GM21381 (cell line): Measurements from ENCODE around the gene COLQ.
"Not testable (repeated sequence)": the region's sequence is repeated elsewhere in the genome, so short reads cannot be mapped to it uniquely, and the experiment has no call there.

Source experiments
- ATAC-seq: cut with Tn5 transposase; IDR thresholded peaks from one replicate; pipeline ENCODE4 v1.9.1; 2021; ENCODE audit warnings: mild to moderate bottlenecking, moderate library complexity; ENCODE audit not compliant: unreplicated experiment

The COLQ gene

DNA sequence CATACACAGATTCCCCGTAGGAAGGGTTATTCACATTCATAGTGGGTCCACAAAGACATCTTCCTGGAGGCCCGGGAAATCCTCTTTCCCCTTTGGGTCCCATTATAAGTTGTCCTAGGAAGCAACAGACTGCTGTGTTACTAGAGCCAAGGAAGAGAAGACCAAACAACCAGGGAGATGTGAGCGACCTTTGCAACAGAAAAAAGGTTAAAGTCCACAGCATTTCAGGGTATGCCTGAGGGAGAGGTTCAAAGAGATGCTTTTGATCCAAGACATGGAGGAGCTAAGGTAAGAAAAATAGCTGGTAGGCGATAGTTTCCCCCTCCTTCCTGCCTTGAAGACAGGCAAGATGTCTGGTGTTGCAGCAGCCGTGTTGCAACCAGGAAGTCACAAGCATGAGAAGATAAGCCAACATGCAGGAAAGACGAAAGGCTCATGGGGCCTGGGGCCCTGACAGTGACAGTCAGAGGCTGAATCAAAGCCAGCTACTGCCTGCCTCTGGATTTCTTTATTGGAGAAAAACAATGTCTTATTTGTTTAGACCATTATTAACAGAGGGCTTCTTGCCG lies 63.2 kb downstream of the COLQ start:
- no peak for ATAC-seq

DNA sequence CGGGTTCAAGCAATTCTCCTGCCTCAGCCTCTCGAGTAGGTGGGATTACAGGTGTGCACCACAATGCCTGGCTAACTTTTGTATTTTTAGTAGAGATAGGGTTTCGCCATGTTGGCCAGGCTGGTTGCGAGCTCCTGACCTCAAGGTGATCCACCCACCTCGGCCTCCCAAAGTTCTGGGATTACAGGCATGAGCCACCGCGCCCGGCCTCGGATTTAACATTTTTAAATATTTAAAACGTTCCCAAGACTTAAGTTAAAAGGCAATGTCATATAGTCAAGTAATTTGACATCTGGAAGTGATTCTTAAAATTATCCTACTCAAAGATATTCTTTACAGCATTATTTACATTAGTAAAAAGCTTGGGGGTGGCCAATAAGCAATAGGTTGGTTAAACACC lies 64.6 kb downstream of the COLQ start:
- not testable (repeated sequence) for ATAC-seq

DNA sequence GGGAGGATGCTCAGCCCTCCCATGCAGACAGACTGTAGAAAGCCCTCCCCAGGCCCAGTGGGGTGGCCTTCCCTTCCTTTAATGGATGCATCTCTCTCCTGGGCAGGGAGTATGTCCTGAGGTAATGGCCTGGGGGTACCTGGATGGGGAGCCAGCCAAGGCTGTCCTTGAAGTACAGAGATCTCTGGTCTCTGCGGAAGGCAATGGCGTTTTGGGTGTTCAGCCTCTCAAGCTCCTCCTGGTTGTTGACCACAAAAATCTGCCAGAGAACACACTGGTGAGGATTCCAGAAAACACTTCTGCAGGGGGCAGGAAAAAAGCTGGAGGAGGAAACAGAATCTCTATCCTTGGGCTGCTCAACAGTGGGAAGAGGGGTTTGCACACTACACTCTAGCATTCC lies 65.2 kb downstream of the COLQ start:
- ATAC-seq, result no peak

DNA sequence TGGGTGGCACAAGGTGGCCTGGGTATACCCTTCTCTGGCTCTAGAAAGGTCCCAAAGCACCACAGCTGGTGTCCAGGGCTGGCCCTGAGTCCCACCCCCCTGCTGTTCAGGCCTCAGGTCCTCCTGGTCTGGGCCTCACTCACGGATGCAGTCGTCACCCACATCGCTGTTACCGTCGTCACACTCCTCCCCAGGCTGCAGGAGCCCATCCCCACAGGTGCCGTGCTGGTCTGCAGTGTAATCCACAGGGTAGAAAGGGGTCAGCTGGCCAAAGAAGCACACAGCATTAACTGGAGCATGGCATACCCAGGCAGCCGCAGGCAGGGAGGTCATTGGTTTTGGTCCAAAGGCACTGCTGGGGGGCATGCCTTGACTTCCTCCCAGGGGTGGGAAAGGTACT lies 65.8 kb downstream of the COLQ start:
- no peak for ATAC-seq

DNA sequence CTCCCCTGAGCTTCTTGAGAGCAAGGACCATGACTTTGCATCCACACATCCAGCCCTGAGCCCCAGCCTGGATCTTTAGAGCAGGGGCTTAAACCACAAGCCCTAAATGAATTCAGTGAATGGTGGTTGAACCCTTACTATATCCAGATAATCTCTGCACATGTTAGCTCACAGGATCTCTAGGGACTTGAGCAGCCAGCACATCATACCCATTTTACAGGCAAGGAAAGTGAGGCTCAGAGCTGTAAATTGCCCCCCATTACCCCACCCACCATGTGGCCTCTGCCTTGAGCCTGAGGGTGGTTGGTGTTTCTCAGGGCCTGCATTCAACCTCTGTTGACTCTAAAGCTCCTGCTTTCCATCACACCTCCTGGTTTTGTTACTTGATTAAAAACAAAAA lies 66.5 kb downstream of the COLQ start:
- ATAC-seq, result no peak

DNA sequence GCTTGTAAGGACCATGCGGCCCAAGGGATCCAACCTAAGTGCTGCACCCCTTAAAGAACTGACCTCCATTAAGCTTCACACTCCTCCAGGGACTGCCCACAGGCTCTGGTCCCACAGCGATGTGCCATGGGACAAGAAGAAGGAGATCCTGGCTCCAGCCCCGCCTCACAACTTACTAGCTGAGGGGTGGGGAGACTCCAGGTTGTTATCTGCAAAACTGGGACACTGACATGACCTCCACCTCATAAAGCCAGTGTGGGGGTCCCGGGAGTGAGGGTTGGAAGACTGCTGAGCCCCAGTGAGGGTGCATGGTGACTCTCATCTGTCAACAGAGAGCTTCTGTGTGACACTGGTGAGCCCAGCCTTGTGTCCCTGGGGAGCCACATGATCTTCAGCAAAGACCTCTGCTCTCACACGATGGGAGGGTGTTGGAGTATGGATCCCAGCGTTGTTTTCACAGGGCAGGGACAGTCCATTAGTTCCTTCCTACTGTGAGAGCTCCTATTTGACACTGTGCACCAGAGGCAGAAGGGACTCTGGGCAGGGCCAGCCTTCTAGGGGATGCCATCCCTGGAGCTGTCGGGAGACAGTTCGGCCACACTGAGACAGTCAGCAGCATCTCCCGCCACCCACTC lies 67.4 kb downstream of the COLQ start:
- no peak for ATAC-seq

DNA sequence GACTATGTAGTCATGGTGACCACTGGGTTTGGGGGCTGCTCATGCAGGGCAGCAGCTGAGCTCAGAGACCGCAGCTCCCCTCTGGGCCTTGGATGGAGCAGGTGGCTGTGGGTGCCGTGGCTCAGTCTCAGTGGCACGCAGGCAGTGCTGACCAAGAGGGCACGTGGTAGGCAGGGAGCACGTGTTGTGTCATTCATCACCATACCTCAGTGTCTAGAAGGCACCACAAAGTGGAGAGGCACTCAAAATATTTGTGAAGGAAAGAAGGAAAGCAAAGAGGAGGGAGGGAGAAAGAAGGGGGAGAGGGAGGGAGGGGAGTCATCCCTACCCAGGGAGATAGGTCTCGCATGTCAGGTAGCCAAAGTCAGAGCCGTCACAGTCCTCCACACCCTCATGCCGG lies 68.0 kb downstream of the COLQ start:
- ATAC-seq, result no peak

DNA sequence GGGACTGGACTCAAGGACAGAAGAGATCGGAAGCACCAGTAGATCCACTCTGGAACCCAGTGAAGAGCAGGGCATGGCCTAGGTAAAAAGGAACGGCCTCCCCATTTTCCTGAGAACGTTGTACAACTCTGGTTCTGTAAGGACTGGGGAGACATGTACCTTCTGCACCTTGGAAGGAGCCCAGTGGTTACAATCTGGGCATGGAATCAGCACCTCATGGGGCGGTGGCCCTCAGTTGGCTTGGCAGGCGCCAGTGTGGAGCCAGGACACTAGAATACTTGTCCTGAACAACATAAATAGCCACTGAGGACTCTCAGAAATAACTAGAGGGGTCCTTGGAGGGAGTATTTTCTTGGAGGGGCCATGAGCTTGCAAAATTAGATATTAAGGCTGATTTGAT lies 68.5 kb downstream of the COLQ start:
- ATAC-seq, result no peak

DNA sequence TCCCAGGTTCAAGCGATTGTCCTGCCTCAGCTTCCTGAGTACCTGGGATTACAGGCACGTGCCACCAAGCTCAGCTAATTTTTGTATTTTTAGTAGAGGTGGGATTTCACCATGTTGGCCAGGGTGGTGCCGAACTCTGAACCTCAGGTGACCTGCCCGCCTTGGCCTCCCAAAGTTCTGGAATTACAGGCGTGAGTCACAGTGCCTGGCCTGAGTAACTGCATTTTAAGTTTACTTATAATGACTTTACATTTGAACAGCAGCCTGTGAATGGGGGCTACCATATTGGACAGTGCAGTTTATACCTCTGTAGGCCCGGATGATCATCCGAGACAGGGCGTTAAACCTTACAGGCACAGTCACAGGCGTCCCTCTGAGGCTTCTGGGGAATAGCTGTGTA lies 69.3 kb downstream of the COLQ start:
- ATAC-seq, result no peak

DNA sequence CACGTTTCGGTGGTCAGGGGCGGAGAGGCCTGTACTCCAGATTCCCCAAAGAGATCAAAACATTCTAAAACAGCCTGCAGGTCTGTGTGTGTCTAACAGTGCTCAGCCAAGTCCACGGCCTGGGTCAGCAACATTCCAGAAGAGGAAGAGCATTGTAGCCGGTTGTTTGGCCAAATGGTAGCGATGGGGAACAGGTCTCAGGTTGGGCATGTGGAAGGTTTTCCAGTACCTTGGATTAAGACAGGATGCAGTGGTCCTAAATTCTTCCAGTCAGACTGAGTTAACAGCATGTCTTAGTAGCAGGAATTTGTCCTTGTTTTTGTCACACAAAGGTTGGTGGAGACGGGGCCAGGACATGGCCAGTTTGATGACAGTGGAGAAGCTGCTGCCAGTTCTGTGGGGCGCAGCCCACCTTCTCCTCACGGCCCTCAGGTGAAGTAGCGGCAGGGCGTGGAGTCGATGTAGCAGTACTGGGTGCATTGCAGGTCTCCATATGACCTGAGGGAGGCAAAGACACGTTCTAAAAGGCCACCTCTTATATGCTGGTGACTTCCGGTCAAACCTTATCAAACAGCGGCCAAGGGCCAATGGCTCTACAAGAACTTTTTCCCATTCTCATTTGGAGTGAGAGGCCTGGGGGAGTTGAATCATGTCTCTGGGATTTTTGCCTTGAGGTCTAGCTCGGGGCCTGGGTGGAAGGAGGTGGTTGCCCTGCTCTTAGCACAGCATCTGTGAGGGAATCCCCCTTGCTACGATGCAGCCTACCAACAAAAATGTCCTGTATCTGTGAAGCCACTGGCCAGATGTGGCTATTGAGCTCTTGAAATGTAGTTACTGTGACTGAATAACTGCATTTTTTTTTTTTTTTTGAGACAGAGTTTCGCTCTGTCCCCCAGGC lies 70.0 kb downstream of the COLQ start:
- ATAC-seq, result no peak

DNA sequence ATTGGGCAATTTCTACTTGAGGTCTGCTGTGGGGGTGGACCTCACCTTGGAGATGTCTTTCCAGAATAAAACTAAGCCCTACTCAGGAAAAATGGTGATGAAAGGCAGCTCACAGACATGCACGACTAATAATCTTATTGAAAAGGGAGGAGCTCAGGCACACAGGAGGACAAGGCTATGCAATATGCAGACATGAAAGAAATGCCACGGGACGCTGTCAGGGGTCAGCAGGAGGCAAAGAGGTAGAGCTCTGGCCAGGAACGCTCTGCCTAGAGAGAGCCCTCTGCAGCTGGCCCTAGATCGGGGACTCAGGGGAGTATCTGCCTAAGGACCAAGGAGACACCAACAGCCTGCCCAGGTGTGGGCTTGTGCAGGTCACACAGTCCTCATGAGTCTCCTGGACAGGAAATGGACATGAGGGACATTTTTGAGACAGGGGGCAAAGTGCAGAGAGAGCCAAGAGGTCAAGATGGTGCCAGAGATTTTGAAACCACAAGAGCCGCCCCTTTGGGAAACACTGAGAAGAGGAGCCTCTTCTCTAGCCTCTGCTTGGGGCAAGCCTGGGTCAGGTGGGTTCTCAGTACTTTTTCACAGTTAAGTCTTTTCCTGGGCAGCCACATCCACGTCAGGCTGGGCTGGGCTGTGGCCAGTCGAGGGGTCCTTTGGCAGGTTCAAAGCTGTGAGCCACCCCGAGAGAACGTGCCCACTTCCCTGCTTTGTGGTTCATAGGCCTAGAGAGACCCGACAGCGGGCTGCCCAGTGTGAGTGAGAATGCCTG lies 70.9 kb downstream of the COLQ start:
- ATAC-seq, result no peak

DNA sequence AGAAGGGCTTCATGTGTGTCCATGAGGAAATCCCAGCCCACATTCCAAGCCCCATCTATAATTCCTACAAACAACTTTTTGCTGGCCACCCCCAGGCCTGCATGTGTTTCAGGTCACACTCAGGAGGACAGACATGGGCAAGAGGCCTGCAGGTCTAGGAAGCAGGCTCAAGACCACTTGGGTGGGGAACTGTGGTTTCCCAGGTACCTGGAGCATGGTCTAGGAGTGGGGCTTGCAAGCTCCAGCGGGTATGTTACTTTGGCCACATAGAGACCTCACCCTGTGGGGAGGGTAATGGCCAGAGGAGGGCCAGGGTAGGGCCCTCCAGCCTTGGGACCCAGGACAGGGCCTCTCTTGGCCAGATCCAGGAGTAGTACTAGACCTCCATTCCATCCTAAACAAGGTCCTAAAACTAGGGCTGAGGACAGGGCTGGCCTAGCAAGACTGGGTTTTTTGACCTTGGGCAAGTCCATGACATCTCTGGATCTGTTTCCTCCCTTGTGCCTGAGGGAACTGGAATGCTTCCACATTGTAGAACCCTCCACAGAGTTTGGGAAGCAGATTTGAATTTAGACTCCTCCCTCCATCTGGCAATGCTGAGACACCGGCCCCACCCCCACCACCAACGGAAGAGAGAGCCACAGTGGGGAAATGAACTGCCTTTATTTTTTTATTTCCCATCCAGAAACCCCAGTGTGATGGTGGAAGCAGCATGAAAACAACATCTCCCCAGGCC lies 71.8 kb downstream of the COLQ start:
- no peak for ATAC-seq

DNA sequence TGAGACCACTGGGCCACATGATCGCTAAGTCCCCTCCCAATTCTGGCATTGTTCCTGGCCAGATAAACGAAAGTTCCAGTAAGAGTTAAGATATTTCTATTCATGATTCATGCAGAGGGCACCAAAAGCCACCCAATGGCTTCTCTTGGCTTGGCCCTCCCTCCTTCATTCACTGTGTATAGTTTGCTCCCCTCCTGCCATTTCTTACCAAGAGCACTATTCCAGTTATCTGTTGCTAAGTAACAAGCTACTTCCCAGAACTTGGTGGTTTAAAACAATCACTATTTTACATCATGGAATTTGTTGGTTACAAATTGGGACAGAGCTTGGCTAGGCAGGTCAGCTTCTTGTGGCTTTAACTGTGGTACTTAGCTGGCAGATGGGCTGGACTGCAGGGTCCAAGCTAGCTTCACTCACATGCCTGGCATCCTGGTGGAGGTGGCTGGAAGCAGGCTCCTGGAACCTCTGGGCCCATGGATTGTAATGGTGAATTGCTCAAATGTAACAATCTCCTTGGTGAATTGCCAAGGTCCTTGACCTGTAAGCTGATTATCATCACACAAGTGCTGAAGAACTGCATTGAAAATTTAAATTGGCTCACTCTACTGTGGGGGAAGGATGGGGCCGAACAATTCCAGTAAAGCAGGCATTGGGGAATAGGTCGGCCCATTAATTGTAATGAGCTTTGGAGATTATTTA lies 77.5 kb downstream of the COLQ start:
- ATAC-seq, result no peak

DNA sequence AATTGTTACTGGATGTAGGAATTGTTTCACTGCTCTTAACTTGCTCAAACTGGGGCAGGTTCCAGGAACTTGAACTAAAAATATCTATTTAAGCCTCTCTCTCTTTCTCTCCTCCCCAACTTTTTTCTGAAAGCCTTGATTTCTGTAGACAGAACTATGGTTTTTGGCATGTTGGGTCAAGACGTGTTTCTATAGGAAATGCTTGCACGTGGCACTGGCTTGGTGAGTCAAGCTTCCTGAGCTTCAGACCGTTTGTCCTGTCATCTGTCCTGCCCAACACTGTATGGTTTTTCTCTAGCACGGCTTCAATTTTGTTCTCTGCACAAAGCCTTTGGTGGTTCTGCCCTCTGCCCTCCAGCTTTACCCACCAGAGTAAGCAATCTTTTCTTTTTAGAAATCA lies 80.6 kb downstream of the COLQ start:
- ATAC-seq, result no peak

DNA sequence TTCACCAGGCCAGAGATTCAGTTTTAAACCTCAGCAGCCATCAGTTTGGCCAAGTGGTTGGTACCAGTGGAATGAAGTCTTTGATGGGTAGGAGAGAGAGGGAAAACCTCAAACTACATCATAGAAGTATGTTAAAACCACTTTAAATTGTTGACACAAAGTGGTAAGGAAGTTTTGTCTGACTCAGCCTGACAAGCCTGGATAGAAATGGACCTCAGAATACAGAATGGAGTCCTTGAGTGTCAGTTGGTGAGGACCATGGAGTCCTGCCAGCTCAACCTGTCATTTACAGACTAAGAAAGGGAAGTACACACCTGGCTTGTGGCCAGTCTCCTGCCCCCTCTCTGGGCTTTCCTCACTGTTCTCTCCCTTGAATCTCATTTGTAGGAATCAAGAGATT lies 82.0 kb downstream of the COLQ start:
- ATAC-seq, result no peak

DNA sequence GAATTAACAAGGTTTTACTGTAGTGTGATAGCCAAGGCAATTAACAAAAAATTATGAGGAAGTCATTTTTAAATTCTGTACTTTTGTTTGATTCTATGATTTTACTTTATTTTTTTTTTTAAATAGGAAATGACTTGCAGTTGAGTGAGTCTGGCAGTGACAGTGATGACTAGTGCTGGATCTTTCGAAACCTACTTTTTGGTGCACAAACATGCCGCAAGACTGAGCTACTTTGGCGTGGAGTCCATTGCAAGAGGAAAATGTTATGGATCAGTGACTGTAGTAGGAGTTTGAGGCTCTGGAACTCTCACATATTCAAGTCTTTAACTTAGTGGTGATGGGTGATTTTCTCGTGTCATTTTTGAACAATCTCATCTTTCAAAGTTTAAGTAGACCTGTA lies 82.5 kb downstream of the COLQ start:
- ATAC-seq, result no peak

DNA sequence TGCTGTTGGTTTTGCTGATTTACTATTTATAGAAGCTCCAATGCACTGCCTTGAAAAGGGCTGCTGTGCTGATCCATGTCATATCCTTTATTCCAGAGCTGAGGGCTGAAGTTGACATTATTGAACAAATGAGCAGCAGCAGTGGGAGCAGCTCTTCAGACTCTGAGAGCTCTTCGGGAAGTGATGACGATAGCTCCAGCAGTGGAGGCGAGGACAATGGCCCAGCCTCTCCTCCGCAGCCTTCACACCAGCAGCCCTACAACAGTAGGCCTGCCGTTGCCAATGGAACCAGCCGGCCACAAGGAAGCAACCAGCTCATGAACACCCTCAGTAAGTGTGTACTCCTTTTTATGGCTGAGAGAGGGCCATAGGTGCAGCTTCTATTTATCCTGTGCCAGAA lies 85.3 kb downstream of the COLQ start:
- ATAC-seq, result no peak

DNA sequence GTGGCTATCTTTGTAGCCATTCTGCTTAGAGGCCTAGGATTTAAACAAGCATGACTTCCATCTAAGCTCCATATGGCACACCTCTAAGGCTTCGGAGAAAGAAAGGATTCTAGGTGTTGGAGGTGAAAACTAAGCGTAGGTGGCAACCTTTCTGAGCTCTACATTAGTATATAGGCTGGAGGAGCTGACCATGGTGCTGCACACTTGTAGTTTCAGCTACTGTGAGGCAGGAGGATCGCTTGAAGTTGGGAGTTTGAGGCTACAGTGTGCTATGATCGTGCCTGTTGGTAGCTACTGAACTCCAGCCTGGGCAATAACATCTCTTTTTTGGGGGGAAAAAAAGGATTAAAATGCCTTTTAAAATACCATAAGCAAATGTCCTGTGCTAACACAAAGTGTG lies 86.8 kb downstream of the COLQ start:
- ATAC-seq, result no peak

DNA sequence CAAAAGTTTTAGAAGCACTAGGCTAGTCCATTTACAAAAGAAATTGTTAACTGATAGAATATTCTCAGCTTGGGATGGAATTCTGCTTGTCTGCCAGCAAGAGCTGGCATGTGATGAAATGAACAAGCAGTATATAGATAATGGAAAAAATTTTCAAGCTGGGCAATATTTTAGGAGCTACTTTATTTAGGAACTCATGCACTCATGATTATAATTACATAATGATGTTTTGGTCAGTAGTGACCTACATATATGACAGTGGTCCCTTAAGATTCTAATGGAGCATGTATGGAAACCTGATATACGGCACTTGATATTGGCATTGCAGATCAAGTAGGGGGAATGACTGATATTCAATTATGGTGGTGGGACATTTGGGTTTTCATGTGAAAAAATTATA lies 88.0 kb downstream of the COLQ start:
- ATAC-seq, result no peak

DNA sequence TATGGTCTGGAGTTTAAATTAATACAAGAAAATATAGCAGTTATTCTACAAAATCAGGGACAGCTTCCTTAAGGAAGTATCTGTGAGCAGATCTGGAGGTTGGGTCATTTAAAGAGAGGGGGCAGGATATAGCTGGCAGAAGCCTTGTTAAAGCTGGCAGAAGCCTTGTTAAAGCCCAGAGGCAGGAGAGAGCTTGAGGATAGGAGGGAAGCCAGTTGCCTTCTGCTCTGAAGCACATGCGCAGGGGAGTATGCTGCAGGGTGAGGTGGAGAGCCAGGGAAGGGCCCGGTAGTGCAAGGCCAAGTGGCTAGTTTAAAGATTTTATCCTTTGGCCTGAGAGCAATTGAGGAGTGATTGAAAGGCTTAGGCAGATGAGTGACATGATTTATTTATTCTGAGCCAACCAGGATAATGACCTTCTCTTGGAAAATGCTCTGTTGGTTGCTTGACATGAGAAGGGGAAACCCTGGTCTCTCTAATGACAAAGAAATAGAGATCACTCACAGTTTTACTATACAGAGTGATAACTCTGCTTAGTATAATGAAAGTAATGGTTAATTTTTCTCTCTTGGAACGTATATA lies 90.2 kb downstream of the COLQ start:
- ATAC-seq, result no peak
